SH-SY5Y (cell line): ENCODE results near the gene TBC1D8.

Experiments
- GATA2 ChIP-seq: IDR thresholded peaks from 2 replicates; pipeline ENCODE4 v1.6.1; 2011; ENCODE audit warnings: mild to moderate bottlenecking, low read depth, low read length
- GATA3 ChIP-seq: IDR thresholded peaks from 2 replicates; pipeline ENCODE4 v1.6.1; 2011; ENCODE audit warnings: low read depth, mild to moderate bottlenecking, low read length, moderate library complexity

- TF ChIP-seq GATA3: no peak
- TF ChIP-seq GATA2: no peak
Measured at GRCh38 chr2:101112772-101113157, 38.4 kb downstream of the TBC1D8 start.
